ENCODE measurements around the gene PIP5K1C.
"Not testable (repeated sequence)": the region's sequence is repeated elsewhere in the genome, so short reads cannot be mapped to it uniquely, and the experiment has no call there.

Gene PIP5K1C

GRCh38 chr19:3644351-3645066, 55.8 kb downstream of the PIP5K1C start:
- no peak for DNase-seq (ENCODE audit: low read depth in 2 of 2)

- no peak for DNase-seq (ENCODE audit: low read depth in 2 of 2)
Measured at GRCh38 chr19:3643674-3644313, 56.5 kb downstream of the PIP5K1C start.

DNA sequence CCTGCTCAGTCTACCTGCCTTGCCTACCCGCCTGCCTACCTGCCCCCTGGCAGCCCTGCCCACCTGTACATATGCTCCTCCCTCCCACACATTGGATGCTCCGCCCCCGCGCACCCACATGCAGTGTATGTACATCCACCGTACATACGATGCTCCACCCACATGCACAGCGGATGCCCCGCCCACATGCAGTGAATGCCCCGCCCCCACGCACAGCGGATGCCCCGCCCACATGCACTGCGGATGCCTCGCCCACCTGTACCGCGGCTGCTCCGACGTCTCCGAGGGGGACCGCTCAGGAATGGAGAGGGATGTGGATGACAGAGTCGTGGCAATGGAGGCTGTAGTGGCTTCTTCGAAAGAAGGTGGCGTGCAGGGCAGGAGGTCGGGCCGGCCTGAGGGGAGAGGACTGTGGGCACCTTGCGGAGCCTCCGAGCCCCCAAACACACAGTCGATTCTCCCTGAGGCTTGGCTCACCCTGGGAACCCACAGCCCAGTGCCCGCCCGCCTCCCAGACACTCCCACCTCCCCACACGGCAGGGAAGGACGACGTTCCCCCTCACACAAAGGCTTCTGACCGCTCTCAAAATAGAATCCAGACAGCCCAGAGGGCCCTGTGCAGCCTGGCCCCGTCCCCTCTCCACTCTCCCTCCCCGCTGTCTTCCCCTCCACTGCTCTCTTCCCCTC, 57.1 kb downstream of the PIP5K1C start:
- DNase-seq (ENCODE audit: low read depth in 2 of 2): no peak

- no peak for DNase-seq (ENCODE audit: low read depth in 2 of 2)
Measured at GRCh38 chr19:3642296-3642695, 58.0 kb downstream of the PIP5K1C start.

GRCh38 chr19:3641515-3642269, 58.6 kb downstream of the PIP5K1C start:
- DNase-seq (ENCODE audit: low read depth in 2 of 2): no peak

GRCh38 chr19:3639479-3639878, 60.8 kb downstream of the PIP5K1C start:
- no peak for DNase-seq (ENCODE audit: low read depth in 2 of 2)

DNA sequence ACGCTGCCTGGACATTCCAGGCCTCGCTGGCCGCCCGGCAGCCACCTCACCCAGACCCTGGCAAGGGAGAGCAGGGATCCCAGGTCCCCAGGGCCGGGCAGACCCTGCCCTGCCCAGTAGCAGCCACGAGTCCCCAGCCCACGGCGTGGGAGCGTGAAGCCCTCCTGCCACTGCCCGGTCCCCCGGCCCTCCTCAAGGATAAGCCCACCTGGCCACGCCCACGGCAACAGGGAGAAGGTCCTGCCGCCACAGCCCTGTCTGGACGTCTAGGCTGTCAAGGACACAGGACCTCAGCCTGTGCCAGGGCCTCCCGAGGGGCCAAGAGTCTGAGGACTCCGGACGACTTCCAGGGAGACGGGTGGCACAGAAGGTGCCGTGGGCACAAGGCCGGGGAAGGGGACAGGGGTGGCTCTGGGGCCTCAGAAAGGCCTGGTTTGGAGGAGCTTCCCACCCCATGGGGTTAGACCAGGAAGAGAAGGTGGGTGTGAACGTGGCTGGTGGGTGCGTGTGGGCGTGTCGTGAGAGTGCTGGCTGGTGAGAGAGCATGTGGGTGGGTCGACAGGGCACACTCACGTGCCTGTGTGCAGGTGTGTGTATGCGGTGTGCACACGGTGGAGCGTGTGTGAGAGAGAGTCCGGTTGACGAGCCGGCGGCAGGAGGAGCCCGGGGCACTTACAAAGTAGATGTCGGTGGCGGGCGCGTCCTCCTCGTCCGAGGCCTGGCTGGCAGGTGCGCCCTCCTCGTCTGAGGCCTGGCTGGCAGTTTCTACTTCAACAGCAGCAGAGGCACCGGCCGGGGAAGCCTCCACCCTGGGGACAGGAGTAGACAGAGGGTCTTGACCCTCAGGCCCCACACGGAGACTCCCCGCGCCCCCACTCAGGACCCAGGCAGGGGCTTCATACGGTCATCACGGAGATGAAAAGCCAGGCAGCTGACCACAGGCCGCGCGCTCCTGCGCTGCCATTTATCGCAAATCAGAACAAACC, 61.8 kb downstream of the PIP5K1C start:
- DNase-seq (ENCODE audit: low read depth in 2 of 2): no peak

- no peak for DNase-seq (ENCODE audit: low read depth in 2 of 2)
Measured at GRCh38 chr19:3637621-3638020, 62.6 kb downstream of the PIP5K1C start.

DNA sequence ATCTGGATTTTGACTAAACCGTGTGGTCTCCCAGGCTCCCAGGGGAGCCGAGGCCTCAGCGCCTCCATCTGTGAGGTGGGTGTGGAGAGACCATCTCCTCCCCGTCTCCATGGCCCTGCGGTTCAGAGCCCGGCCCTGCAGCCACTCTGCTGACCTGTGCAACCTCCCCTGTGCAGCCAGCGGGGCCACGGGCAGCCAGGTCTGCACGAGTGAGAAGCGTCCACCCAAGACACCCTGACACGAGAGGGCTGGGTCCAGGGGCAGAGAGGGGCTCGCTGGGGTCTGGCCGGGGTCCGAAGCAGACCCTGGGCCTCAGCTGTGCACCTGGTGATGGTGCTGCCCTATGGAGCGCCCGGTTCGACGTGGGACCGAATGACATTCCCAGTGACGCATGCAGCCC, 63.3 kb downstream of the PIP5K1C start:
- no peak for DNase-seq (ENCODE audit: low read depth in 2 of 2)

DNA sequence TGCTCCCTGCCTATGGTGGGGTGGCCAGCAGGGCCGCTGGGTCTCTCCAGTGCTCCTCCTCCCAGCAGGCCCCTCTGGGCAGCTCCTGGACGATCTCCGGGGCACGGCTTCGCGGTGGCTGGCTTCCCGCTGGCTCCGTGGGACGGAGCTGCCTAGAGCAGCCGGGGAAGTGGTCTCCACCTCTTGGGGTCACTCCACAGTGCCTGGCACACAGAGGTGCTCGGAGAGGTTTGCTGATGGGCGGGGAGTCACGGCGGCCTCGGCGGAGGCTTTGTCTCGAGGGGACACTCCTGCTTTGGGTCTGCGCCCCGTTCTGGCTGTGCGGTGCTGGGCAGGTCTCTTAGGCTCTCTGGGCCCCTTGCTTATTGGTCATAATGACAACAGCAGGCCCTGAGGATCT, 63.8 kb downstream of the PIP5K1C start:
- DNase-seq (ENCODE audit: low read depth in 2 of 2): no peak

- DNase-seq (ENCODE audit: low read depth in 2 of 2): no peak
Measured at GRCh38 chr19:3634496-3635045, 65.7 kb downstream of the PIP5K1C start.

- no peak for DNase-seq (ENCODE audit: low read depth in 2 of 2)
Measured at GRCh38 chr19:3633559-3633988, 66.7 kb downstream of the PIP5K1C start.

- no peak for DNase-seq (ENCODE audit: low read depth in 2 of 2)
Measured at GRCh38 chr19:3632739-3633558, 67.3 kb downstream of the PIP5K1C start.

- no peak for DNase-seq (ENCODE audit: low read depth in 2 of 2)
Measured at GRCh38 chr19:3632098-3632497, 68.2 kb downstream of the PIP5K1C start.

DNA sequence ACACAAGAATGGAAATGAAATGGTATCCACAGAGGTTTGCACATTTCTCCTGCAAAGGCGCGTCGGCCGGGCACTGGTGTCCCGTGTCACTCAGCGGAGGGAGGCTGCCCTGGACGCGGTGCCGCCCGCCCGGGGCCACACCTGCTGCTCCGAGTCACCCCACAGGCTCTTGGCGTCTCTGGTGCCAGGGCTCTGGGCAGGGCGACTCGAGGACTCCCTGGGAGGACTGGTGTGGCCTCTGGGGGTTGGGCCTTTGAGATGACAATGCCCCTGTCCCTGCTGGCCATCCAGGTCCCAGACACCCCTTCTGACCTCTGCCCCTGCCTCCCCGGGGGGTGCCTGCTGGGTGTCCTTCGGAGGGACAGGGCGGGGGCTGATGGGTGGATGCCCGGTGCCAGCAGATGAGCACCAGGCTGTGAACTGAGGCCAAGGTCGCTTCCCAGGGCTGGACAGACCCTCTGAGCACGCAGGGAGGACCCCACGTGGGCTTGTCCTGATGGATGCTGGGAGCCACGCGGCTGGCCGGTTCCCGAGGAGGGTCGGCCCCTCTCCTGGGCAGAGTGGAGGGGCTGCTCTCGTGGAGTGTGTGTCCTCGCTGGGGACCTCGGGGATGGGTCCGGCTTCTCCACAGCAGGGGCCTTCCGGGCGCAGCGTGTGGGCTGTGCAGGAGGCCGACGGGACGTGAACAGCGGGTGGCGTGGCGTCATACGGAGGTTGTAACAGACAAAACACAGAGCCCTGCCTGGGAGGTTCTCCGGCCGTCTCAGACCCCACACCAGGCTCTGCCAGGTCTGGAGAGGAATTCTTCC, 69.0 kb downstream of the PIP5K1C start:
- DNase-seq (ENCODE audit: low read depth in 2 of 2): no peak

- not testable (repeated sequence) for DNase-seq (ENCODE audit: low read depth in 2 of 2)
Measured at GRCh38 chr19:3628766-3629165, 71.5 kb downstream of the PIP5K1C start.

DNA sequence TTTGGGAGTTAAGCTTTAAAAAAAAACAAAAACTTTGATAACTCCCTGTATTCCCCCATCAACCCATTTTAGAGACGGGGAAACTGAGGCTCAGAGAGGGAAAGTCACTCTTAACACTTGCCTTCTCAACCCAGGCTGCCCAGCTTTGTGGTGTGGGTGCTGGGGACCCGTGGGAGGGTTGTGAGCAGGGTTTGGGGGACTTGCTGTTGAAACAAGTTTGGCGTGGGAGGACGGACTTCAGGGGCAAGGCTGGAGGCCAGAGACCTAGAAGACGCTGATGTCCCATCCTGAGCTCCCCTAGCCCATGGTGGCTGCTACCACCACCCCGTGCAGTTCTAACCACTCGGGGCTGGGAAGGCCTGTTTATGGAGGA, 72.9 kb downstream of the PIP5K1C start:
- no peak for DNase-seq (ENCODE audit: low read depth in 2 of 2)

GRCh38 chr19:3626473-3627350, 73.6 kb downstream of the PIP5K1C start, which contains the start of gene CACTIN:
Gene CACTIN, minus strand, starts transcription at chr19:3626790. Its CDS starts 28 bp downstream, at chr19:3626762.
- DNase-seq (ENCODE audit: low read depth in 2 of 2): peak; percentile 97

All from stimulated activated CD8-positive, alpha-beta memory T cell treated with anti-CD3 and anti-CD28 coated beads, Interleukin-15, amount 100 ng/mL, for 4 hours (primary cell).